ENCODE measurements around the gene FANCC. TPM values are rescaled to one million over a fixed set of nuclear protein-coding genes. Genes with fewer than 3 reads are reported as not detected.

The FANCC gene
- total and polyA plus RNA-seq, 2 of the 4 experiments (the other 2 are of a cell fraction) = 4.7 to 6.3 TPM

DNA sequence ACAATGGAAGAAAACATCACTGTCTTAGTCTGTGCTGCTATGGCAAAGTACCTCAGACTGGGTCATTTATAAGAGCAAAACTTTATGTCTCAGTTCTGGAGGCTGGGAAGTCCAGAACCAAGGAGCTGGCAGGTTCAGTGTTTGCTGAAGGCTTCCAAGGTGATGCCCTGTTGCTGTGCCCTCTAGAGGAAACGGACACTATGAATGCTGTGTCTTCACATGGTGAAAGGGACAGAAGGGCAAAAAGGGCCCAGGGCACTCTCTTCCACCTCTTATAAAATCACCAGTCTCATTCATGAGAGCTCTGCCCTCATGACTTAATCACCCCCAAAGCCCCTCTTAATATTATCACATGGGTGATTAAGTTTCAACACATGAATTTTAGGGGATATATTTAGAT lies 143.5 kb downstream of the FANCC start:
- no peak overlapping the region for H3K23ac ChIP-seq (ENCODE audit: low read depth, low read length)
- no peak overlapping the region for H3K4me3 ChIP-seq (ENCODE audit: insufficient read depth, low read depth, low read length)
- H3K4me1 ChIP-seq (ENCODE audit: control insufficient read depth, insufficient read depth, low read length) = peaks cover 3% of the 10 kb centered on the region
- H3K4ac ChIP-seq (ENCODE audit: low read depth, low read length) = no peak overlapping the region
- H4K8ac ChIP-seq (ENCODE audit: low read depth in 2 of 2, low read length in 2 of 2) = no peak overlapping the region
- CTCF ChIA-PET = interaction anchor here (0.5 to 1.2 kb wide), 2 partner anchors 23 to 90 kb away, joined by 3 to 4 read pairs; no protein-coding TSS in a partner anchor
- H2BK20ac ChIP-seq (ENCODE audit: low read depth, low read length) = peak overlapping the region; percentile 49; the same call in 1 of the 2 replicates
- POLR2A ChIA-PET (ENCODE audit: unreplicated experiment) = no interaction called here
- no peak overlapping the region for H2BK15ac ChIP-seq (ENCODE audit: low read depth, low read length)
- ATAC-seq (ENCODE audit: low read depth) (no peak), DNase-seq (no peak)
- intact Hi-C loops (cut with micrococcal nuclease) (no loop called here), in situ Hi-C loops (cut with MboI; ENCODE audit: low sequenced_read_pairs) (no loop called here), dilution Hi-C loops (cut with HindIII; ENCODE audit: low sequenced_read_pairs, unreplicated experiment) (no loop called here)
- no peak for TF ChIP-seq RAD21 (IDR thresholded peaks at IDR 0.05; ENCODE audit: low read length)
- TF ChIP-seq, protein P1, sequence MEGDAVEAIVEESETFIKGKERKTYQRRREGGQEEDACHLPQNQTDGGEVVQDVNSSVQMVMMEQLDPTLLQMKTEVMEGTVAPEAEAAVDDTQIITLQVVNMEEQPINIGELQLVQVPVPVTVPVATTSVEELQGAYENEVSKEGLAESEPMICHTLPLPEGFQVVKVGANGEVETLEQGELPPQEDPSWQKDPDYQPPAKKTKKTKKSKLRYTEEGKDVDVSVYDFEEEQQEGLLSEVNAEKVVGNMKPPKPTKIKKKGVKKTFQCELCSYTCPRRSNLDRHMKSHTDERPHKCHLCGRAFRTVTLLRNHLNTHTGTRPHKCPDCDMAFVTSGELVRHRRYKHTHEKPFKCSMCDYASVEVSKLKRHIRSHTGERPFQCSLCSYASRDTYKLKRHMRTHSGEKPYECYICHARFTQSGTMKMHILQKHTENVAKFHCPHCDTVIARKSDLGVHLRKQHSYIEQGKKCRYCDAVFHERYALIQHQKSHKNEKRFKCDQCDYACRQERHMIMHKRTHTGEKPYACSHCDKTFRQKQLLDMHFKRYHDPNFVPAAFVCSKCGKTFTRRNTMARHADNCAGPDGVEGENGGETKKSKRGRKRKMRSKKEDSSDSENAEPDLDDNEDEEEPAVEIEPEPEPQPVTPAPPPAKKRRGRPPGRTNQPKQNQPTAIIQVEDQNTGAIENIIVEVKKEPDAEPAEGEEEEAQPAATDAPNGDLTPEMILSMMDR (conservative IDR thresholded peaks at IDR 0.05; ENCODE audit: low read depth, low read length) = no peak
- TF ChIP-seq CEBPB (IDR thresholded peaks at IDR 0.05; ENCODE audit: low read depth, low read length) = no peak
- no peak for TF ChIP-seq BHLHE40 (IDR thresholded peaks at IDR 0.05; ENCODE audit: low read depth, low read length)
- no peak for TF ChIP-seq NFE2L2 (IDR thresholded peaks at IDR 0.05; ENCODE audit: low read depth, low read length)
- TF ChIP-seq RCOR1 (IDR thresholded peaks at IDR 0.05; ENCODE audit: insufficient replicate concordance, low read length) = no peak
- no peak for TF ChIP-seq POLR2A (IDR thresholded peaks at IDR 0.05; ENCODE audit: low read depth, low read length)
- no peak for TF ChIP-seq RFX5 (IDR thresholded peaks at IDR 0.05; ENCODE audit: low read depth, low read length)
- no peak for TF ChIP-seq SMC3 (IDR thresholded peaks at IDR 0.05; ENCODE audit: low read depth, low read length)
- no peak for TF ChIP-seq FOS (IDR thresholded peaks at IDR 0.05; ENCODE audit: low read depth, low read length)
- TF ChIP-seq MAFK (IDR thresholded peaks at IDR 0.05; ENCODE audit: low read depth, low read length) = no peak
- TF ChIP-seq ELK1 (IDR thresholded peaks at IDR 0.05; ENCODE audit: borderline replicate concordance, low read depth, low read length) = no peak
- H2BK5ac ChIP-seq (ENCODE audit: low read depth, low read length, poor library complexity, severe bottlenecking) = no peak overlapping the region
- no peaks in the 10 kb centered on the region for H4K20me1 ChIP-seq (ENCODE audit: insufficient read depth, low read length)
- H3K9me1 ChIP-seq (ENCODE audit: insufficient read depth, low read length) = peaks cover 2% of the 10 kb centered on the region
- peak overlapping the region; percentile 36; the same call in 1 of the 2 replicates for H2AK5ac ChIP-seq (ENCODE audit: low read depth, low read length)
- H2AFZ ChIP-seq (replicated peaks; ENCODE audit: low read length, poor library complexity) = no peak overlapping the region
- H3K9me3 ChIP-seq (ENCODE audit: control insufficient read depth, insufficient read depth, low read length) = no peaks in the 10 kb centered on the region
- H3K14ac ChIP-seq (replicated peaks; ENCODE audit: low read depth, low read length) = no peak overlapping the region
- H3K27me3 ChIP-seq (ENCODE audit: control insufficient read depth, insufficient read depth, low read length) = no peaks in the 10 kb centered on the region
- H3K79me1 ChIP-seq (ENCODE audit: low read depth in 1 of 2, low read length in 2 of 2) = peaks cover 0 to 2% of the 10 kb centered on the region in 2 experiments; a peak in 1 of 4 replicates
- H4K5ac ChIP-seq (ENCODE audit: low read depth, low read length) = no peak overlapping the region
- H3K56ac ChIP-seq (ENCODE audit: extremely low read depth, insufficient read depth, low read length) = no peak overlapping the region
- H3K36me3 ChIP-seq (ENCODE audit: control insufficient read depth, insufficient read depth, low read length) = no peaks in the 10 kb centered on the region
- no peak overlapping the region for H3K18ac ChIP-seq (ENCODE audit: low read depth, low read length)
- H2AK9ac ChIP-seq (replicated peaks; ENCODE audit: low read depth, low read length, poor library complexity) = no peak overlapping the region
- H3K9ac ChIP-seq (ENCODE audit: low read depth, low read length) = no peak overlapping the region
- no TSS peak for BruUV-seq (replicated peaks)
- H3K27ac ChIP-seq (ENCODE audit: insufficient read depth, low read length) = no peak overlapping the region
- H3K4me2 ChIP-seq (ENCODE audit: low read depth, low read length) = no peak overlapping the region
- 0 out of 2 replicates have a peak overlapping the region, but pooled peaks have one; percentile 11 for H2BK120ac ChIP-seq (ENCODE audit: low read depth, low read length)
- no CpG with 5 or more reads among the region's 1 CpG for WGBS, 2 experiments (ENCODE audit: extremely low coverage in 2 of 2, insufficient read length in 1 of 2)
- H4K91ac ChIP-seq (ENCODE audit: insufficient read depth, low read depth, low read length) = peak overlapping the region; percentile 52; the same call in 1 of the 2 replicates

Measured in IMR-90 (cell line).